ENCODE results near the gene ADCY4. TPM values are rescaled to one million over a fixed set of nuclear protein-coding genes. Genes with fewer than 3 reads are reported as not detected.

ADCY4 gene
- total and polyA plus RNA-seq, 2 of the 13 experiments (the other 11 are each of a cell fraction or from before 2014, with no cell fraction given), result 0.03 TPM; not detected in 1

DNA sequence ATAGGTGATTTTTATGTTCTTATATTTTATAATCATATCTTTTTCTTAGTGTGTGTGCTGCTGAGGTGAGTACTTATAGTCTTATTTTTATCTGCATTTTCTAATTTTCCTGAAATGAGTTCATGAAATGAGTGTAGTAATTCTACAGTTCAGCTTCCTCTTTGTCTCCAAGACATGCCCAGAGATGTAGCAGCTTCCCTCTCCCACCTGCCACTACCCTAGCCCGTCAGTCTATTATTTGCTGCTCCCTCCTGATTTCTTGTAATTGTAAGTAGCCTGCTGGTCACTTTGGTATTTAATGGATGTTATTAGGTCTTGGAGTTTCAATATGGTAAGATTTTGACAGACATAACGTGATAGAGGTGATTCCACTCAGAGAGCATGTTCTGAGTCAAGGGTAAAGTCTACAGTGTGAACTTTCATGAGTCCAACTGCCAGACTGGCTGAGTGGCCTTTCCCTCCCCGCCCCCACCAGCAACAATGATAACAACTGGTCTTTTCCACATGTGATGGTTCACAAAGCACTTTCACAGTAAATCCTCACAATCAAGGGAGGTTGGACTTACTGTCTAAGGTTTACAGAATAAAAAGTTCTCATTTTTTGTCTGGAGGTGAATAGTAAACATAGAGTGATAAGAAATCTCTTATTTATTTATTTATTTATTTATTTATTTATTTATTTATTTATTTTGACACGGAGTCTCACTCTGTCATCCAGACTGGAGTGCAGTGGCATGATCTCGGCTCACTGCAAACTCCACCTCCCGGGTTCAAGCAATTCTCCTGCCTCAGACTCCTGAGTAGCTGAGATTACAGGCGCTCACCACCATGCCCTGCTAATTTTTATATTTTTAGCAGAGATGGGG lies 9.2 kb upstream of the ADCY4 start (continued):
- TF ChIP-seq EP300 (IDR thresholded peaks at IDR 0.05; ENCODE audit: low read depth in 2 of 2, low read length in 2 of 2), result peak in 1 of 2 experiments; percentile 34; a peak in 1 of 4 replicates
- no peak for TF ChIP-seq EP300 (CRISPR knock-in tag; IDR thresholded peaks at IDR 0.05; ENCODE audit: borderline replicate concordance)
- peak; percentile 36; the same call in 1 of the 2 replicates for TF ChIP-seq HMG20A (CRISPR knock-in tag; IDR thresholded peaks at IDR 0.05; ENCODE audit: borderline replicate concordance)
- peak; percentile 26; the same call in 1 of the 2 replicates for TF ChIP-seq ARNTL (CRISPR knock-in tag; IDR thresholded peaks at IDR 0.05)
- TF ChIP-seq ZNF20 (CRISPR knock-in tag; IDR thresholded peaks at IDR 0.05), result no peak
- no peak for TF ChIP-seq ZSCAN21 (CRISPR knock-in tag; IDR thresholded peaks at IDR 0.05; ENCODE audit: borderline replicate concordance)
- no peak for TF ChIP-seq NR2F1 (CRISPR knock-in tag; IDR thresholded peaks at IDR 0.05)
- no peak for TF ChIP-seq ZNF550 (CRISPR knock-in tag; IDR thresholded peaks at IDR 0.05; ENCODE audit: borderline replicate concordance)
- TF ChIP-seq NFE2L1 (CRISPR knock-in tag; IDR thresholded peaks at IDR 0.05; ENCODE audit: borderline replicate concordance), result no peak
- TF ChIP-seq SPEN (CRISPR knock-in tag; IDR thresholded peaks at IDR 0.05; ENCODE audit: low read depth), result peak; percentile 46; the same call in 1 of the 2 replicates
- peak; percentile 89; the same call in 1 of the 2 replicates for TF ChIP-seq ZNF556 (CRISPR knock-in tag; IDR thresholded peaks at IDR 0.05; ENCODE audit: borderline replicate concordance)
- TF ChIP-seq SETDB1 (CRISPR knock-in tag; IDR thresholded peaks at IDR 0.05; ENCODE audit: borderline replicate concordance), result no peak
- TF ChIP-seq ZNF691 (CRISPR knock-in tag; IDR thresholded peaks at IDR 0.05; ENCODE audit: borderline replicate concordance, low read depth), result peak; percentile 75; the same call in 1 of the 2 replicates
- no peak for TF ChIP-seq MATR3 (CRISPR knock-in tag; IDR thresholded peaks at IDR 0.05)
- 0 out of 2 replicates have a peak, but pooled peaks have one; percentile 21 for TF ChIP-seq NR2F6 (IDR thresholded peaks at IDR 0.05)
- TF ChIP-seq NR2F6 (CRISPR knock-in tag; IDR thresholded peaks at IDR 0.05), result peak; percentile 31; the same call in 1 of the 2 replicates
- no peak for TF ChIP-seq SIX4 (CRISPR knock-in tag; IDR thresholded peaks at IDR 0.05)
- TF ChIP-seq MIXL1 (CRISPR knock-in tag; IDR thresholded peaks at IDR 0.05), result peak; percentile 29; the same call in 1 of the 2 replicates
- TF ChIP-seq NR1H2 (CRISPR knock-in tag; IDR thresholded peaks at IDR 0.05; ENCODE audit: borderline replicate concordance, low read depth), result no peak
- peak; percentile 35; the same call in 1 of the 2 replicates for TF ChIP-seq BHLHE40 (IDR thresholded peaks at IDR 0.05; ENCODE audit: low read length)
- TF ChIP-seq ZSCAN12 (CRISPR knock-in tag; IDR thresholded peaks at IDR 0.05), result no peak
- no peak for TF ChIP-seq TCF12 (IDR thresholded peaks at IDR 0.05)
- no peak for TF ChIP-seq TCF12 (CRISPR knock-in tag; IDR thresholded peaks at IDR 0.05)
- TF ChIP-seq, protein P1, sequence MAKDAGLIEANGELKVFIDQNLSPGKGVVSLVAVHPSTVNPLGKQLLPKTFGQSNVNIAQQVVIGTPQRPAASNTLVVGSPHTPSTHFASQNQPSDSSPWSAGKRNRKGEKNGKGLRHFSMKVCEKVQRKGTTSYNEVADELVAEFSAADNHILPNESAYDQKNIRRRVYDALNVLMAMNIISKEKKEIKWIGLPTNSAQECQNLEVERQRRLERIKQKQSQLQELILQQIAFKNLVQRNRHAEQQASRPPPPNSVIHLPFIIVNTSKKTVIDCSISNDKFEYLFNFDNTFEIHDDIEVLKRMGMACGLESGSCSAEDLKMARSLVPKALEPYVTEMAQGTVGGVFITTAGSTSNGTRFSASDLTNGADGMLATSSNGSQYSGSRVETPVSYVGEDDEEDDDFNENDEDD (CRISPR knock-in tag; IDR thresholded peaks at IDR 0.05; ENCODE audit: borderline replicate concordance), result no peak
- TF ChIP-seq, protein P2, sequence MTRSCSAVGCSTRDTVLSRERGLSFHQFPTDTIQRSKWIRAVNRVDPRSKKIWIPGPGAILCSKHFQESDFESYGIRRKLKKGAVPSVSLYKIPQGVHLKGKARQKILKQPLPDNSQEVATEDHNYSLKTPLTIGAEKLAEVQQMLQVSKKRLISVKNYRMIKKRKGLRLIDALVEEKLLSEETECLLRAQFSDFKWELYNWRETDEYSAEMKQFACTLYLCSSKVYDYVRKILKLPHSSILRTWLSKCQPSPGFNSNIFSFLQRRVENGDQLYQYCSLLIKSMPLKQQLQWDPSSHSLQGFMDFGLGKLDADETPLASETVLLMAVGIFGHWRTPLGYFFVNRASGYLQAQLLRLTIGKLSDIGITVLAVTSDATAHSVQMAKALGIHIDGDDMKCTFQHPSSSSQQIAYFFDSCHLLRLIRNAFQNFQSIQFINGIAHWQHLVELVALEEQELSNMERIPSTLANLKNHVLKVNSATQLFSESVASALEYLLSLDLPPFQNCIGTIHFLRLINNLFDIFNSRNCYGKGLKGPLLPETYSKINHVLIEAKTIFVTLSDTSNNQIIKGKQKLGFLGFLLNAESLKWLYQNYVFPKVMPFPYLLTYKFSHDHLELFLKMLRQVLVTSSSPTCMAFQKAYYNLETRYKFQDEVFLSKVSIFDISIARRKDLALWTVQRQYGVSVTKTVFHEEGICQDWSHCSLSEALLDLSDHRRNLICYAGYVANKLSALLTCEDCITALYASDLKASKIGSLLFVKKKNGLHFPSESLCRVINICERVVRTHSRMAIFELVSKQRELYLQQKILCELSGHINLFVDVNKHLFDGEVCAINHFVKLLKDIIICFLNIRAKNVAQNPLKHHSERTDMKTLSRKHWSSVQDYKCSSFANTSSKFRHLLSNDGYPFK (CRISPR knock-in tag; IDR thresholded peaks at IDR 0.05; ENCODE audit: borderline replicate concordance), result no peak
- peak; percentile 66; the same call in 1 of the 2 replicates for TF ChIP-seq ERF (CRISPR knock-in tag; IDR thresholded peaks at IDR 0.05)

Measured in HepG2 (cell line).